ENCODE data around the gene SLC17A7. TPM values are rescaled to one million over a fixed set of nuclear protein-coding genes. Genes with fewer than 3 reads are reported as not detected.
"Not testable (repeated sequence)": the region's sequence is repeated elsewhere in the genome, so short reads cannot be mapped to it uniquely, and the experiment has no call there.

Gene SLC17A7
- total and polyA plus RNA-seq, 2 donors (not counting 1 experiment from before 2014, with no cell fraction given) = 0.60 to 0.89 TPM

DNA sequence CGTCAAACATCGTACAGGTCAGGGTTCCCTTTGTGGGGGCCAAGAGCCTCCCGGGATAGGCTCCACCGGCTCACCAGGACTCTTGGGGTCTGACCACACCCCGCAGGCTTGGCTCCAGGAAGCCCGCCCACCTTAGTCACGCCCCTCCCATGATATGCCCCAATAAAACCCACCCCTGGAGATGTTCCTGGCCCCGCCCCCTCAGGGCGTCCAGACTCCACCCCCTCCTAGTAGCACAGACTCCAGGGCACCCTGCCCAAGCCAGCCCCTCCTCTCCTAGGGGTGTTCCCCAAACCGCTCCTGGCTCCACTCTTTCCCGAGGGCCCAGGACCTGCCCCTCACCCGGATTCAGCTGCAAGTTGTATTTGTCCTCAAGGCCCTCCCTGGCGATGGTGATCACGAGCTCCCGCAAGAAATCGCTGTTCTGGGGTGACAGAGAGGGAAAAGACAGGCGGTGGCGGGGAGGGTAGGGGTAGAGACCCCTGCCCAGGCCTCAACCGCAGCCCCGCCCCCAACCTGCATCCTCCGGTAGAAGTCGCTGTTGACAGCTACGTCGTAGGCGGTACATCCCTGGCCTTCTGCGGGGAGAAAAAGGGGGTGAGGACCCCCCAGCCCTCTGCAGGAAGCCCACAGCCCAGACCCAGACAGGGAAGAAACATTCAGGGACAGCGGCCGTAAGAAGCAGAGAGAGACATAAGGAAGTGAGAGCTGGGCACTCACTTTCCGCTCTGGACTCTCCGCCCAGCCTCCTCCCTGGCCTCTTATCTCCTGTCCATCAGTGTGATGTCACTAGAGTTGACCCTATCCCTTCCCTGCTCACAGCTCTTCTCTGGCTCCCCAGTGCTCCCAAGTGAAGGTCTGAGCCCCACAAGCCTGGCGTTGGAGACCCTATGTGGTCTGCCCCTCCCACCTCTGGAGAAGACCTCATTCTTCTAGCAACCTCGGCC is 6.4 kb upstream of the SLC17A7 start:
- H4K20me1 ChIP-seq (ENCODE audit: control insufficient read depth, insufficient read depth, low read length, poor library complexity, severe bottlenecking) = peaks cover 21% of the 10 kb centered on the region
- no peak overlapping the region for H3K9ac ChIP-seq (ENCODE audit: low read length)
- no peak for TF ChIP-seq EZH2 (IDR thresholded peaks at IDR 0.05; ENCODE audit: borderline replicate concordance, insufficient read depth, low read depth, low read length, poor library complexity, severe bottlenecking)
- ChIA-PET CTCF (interaction anchor here (0.6 to 0.7 kb wide), 3 partner anchors 22 to 156 kb away, joined by 3 to 4 read pairs (median 4); no protein-coding TSS in a partner anchor), POLR2A (interaction anchor here (0.6 to 1.2 kb wide), 2 partner anchors 104 to 107 kb away, joined by 3 to 12 read pairs; no protein-coding TSS in a partner anchor)
- no peaks in the 10 kb centered on the region for H3K27me3 ChIP-seq (replicated peaks in 1 of 4; ENCODE audit: control extremely low read depth in 1 of 4, control insufficient read depth in 3 of 4, insufficient read depth in 4 of 4, low read length in 3 of 4)
- peaks cover 0 to 37% of the 10 kb centered on the region in 2 experiments for H3K36me3 ChIP-seq (replicated peaks in 1 of 2; ENCODE audit: control extremely low read depth in 1 of 2, control insufficient read depth in 1 of 2, extremely low read depth in 1 of 2, insufficient read depth in 2 of 2, low read length in 1 of 2)
- peaks cover 30% of the 10 kb centered on the region for H3K79me2 ChIP-seq (ENCODE audit: control insufficient read depth, insufficient read depth, low read length)
- ATAC-seq (ENCODE audit: low read depth) = no peak
- Mint-ChIP-seq H3K27me3 (no peaks in the 10 kb centered on the region), H3K4me1 (peaks cover 40% of the 10 kb centered on the region), H3K27ac (no peak overlapping the region), H3K9me3 (ENCODE audit: insufficient read depth) (no peaks in the 10 kb centered on the region), H3K4me3 (no peak overlapping the region)
- H3K4me1 ChIP-seq (ENCODE audit: control insufficient read depth in 2 of 2, insufficient read depth in 2 of 2, low read length in 2 of 2) = peaks cover 14 to 34% of the 10 kb centered on the region in 2 donors
- no peak overlapping the region for H3K4me3 ChIP-seq (ENCODE audit: control extremely low read depth in 1 of 5, extremely low read depth in 1 of 5, insufficient read depth in 1 of 5, low read depth in 2 of 5, low read length in 4 of 5)
- no peak for DNase-seq
- intact Hi-C loops (cut with micrococcal nuclease) = no loop called here
- H3K27ac ChIP-seq (ENCODE audit: low read length in 2 of 2) = no peak overlapping the region
- H2AFZ ChIP-seq (ENCODE audit: insufficient read depth, low read depth, low read length, poor library complexity, severe bottlenecking) = no peak overlapping the region
- H3K4me2 ChIP-seq (replicated peaks; ENCODE audit: low read depth, low read length, poor library complexity, severe bottlenecking) = no peak overlapping the region
- WGBS (ENCODE audit: insufficient coverage) = 94% methylated on average over 31 of the region's 32 CpGs
- H3K9me3 ChIP-seq (ENCODE audit: control extremely low read depth in 1 of 3, control insufficient read depth in 2 of 3, insufficient read depth in 1 of 3, low read length in 2 of 3) = no peaks in the 10 kb centered on the region

DNA sequence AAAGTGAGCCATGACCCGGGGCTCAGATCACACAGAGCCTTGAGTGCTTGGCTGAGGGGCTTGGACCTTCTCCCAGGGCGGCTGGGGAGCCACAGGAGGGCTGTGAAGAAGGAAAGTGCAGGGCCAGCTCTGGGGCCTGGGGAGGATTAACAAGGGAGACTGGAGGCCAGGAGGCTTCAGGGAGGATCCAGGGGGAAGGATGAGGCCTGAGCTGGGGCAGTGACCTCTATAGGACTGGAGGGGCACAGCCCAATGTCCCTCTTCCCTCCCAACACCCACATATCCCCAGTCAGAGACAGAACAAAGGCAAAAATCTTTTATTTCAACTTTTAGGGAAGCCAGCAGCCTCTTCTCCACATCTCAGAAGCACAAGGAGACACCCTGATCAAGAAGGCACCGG is 4.7 kb upstream of the SLC17A7 start:
- ATAC-seq (ENCODE audit: low read depth) = no peak
- peaks cover 21% of the 10 kb centered on the region for H4K20me1 ChIP-seq (ENCODE audit: control insufficient read depth, insufficient read depth, low read length, poor library complexity, severe bottlenecking)
- no peak overlapping the region for H3K4me3 ChIP-seq (ENCODE audit: control extremely low read depth in 1 of 5, extremely low read depth in 1 of 5, insufficient read depth in 1 of 5, low read depth in 2 of 5, low read length in 4 of 5)
- peaks cover 0 to 15% (median 12%) of the 10 kb centered on the region in 4 experiments for H3K27me3 ChIP-seq (replicated peaks in 1 of 4; ENCODE audit: control extremely low read depth in 1 of 4, control insufficient read depth in 3 of 4, insufficient read depth in 4 of 4, low read length in 3 of 4)
- Mint-ChIP-seq H3K9me3 (ENCODE audit: insufficient read depth) (no peaks in the 10 kb centered on the region), H3K4me3 (no peak overlapping the region), H3K27ac (peak overlapping the region; percentile 56), H3K4me1 (peaks cover 42% of the 10 kb centered on the region), H3K27me3 (peaks cover 12% of the 10 kb centered on the region)
- no peak for TF ChIP-seq EZH2 (IDR thresholded peaks at IDR 0.05; ENCODE audit: borderline replicate concordance, insufficient read depth, low read depth, low read length, poor library complexity, severe bottlenecking)
- TF ChIP-seq, protein P1, sequence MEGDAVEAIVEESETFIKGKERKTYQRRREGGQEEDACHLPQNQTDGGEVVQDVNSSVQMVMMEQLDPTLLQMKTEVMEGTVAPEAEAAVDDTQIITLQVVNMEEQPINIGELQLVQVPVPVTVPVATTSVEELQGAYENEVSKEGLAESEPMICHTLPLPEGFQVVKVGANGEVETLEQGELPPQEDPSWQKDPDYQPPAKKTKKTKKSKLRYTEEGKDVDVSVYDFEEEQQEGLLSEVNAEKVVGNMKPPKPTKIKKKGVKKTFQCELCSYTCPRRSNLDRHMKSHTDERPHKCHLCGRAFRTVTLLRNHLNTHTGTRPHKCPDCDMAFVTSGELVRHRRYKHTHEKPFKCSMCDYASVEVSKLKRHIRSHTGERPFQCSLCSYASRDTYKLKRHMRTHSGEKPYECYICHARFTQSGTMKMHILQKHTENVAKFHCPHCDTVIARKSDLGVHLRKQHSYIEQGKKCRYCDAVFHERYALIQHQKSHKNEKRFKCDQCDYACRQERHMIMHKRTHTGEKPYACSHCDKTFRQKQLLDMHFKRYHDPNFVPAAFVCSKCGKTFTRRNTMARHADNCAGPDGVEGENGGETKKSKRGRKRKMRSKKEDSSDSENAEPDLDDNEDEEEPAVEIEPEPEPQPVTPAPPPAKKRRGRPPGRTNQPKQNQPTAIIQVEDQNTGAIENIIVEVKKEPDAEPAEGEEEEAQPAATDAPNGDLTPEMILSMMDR (IDR thresholded peaks at IDR 0.05) = no peak
- peaks cover 24% of the 10 kb centered on the region for H3K79me2 ChIP-seq (ENCODE audit: control insufficient read depth, insufficient read depth, low read length)
- no peak overlapping the region for H3K27ac ChIP-seq (ENCODE audit: low read length in 2 of 2)
- H3K4me1 ChIP-seq (ENCODE audit: control insufficient read depth in 2 of 2, insufficient read depth in 2 of 2, low read length in 2 of 2) = peaks cover 21 to 40% of the 10 kb centered on the region in 2 donors
- peaks cover 0 to 37% of the 10 kb centered on the region in 2 experiments for H3K36me3 ChIP-seq (replicated peaks in 1 of 2; ENCODE audit: control extremely low read depth in 1 of 2, control insufficient read depth in 1 of 2, extremely low read depth in 1 of 2, insufficient read depth in 2 of 2, low read length in 1 of 2)
- no peak overlapping the region for H3K4me2 ChIP-seq (replicated peaks; ENCODE audit: low read depth, low read length, poor library complexity, severe bottlenecking)
- POLR2A ChIA-PET = interaction anchor here (0.6 to 1.6 kb wide), 4 partner anchors 23 to 331 kb away, joined by 3 to 7 read pairs (median 3); partner anchors contain the start of gene CD37
- DNase-seq = no peak
- H2AFZ ChIP-seq (ENCODE audit: insufficient read depth, low read depth, low read length, poor library complexity, severe bottlenecking) = no peak overlapping the region
- peaks cover 0 to 11% (median 0%) of the 10 kb centered on the region in 3 donors for H3K9me3 ChIP-seq (ENCODE audit: control extremely low read depth in 1 of 3, control insufficient read depth in 2 of 3, insufficient read depth in 1 of 3, low read length in 2 of 3)
- H3K9ac ChIP-seq (ENCODE audit: low read length) = no peak overlapping the region
- intact Hi-C loops (cut with micrococcal nuclease) = no loop called here
- WGBS (ENCODE audit: insufficient coverage) = 96% methylated on average over 2 of the region's 3 CpGs
- CTCF ChIA-PET = interaction anchor here (0.7 to 5.1 kb wide), 6 partner anchors 13 to 224 kb away, joined by 3 to 70 read pairs (median 4); partner anchors contain the start of gene FLT3LG

- H3K27me3 ChIP-seq (replicated peaks in 1 of 4; ENCODE audit: control extremely low read depth in 1 of 4, control insufficient read depth in 3 of 4, insufficient read depth in 4 of 4, low read length in 3 of 4) = peaks cover 0 to 33% (median 27%) of the 10 kb centered on the region in 4 experiments
- Mint-ChIP-seq H3K27me3 (peaks cover 30% of the 10 kb centered on the region), H3K27ac (peak overlapping the region; percentile 95), H3K4me3 (peak overlapping the region; percentile 93), H3K4me1 (peaks cover 37% of the 10 kb centered on the region)
- H3K79me2 ChIP-seq (ENCODE audit: control insufficient read depth, insufficient read depth, low read length); ATAC-seq (ENCODE audit: low read depth); H3K9me3 Mint-ChIP-seq (ENCODE audit: insufficient read depth); intact Hi-C loops (cut with micrococcal nuclease); DNase-seq: not testable (repeated sequence)
- H3K4me1 ChIP-seq (ENCODE audit: control insufficient read depth in 2 of 2, insufficient read depth in 2 of 2, low read length in 2 of 2) = peaks cover 18 to 31% of the 10 kb centered on the region in 2 donors
- peak overlapping the region; percentile 89 for H3K9ac ChIP-seq (ENCODE audit: low read length)
- ChIA-PET POLR2A (interaction anchor here (0.6 to 2.3 kb wide), 9 partner anchors 9 to 601 kb away, joined by 3 to 20 read pairs (median 5); partner anchors contain the start of gene CD37), CTCF (interaction anchor here (0.6 to 5.1 kb wide), 15 partner anchors 9 to 419 kb away, joined by 3 to 70 read pairs (median 4); partner anchors contain the start of gene FLT3LG)
- peak overlapping the region; percentile 65 to 72 for H3K27ac ChIP-seq (ENCODE audit: low read length in 2 of 2)
- H4K20me1 ChIP-seq (ENCODE audit: control insufficient read depth, insufficient read depth, low read length, poor library complexity, severe bottlenecking) = peaks cover 17% of the 10 kb centered on the region
- WGBS (ENCODE audit: insufficient coverage) = 90% methylated on average over 2 of the region's 5 CpGs
- peaks cover 0 to 33% of the 10 kb centered on the region in 2 experiments for H3K36me3 ChIP-seq (replicated peaks in 1 of 2; ENCODE audit: control extremely low read depth in 1 of 2, control insufficient read depth in 1 of 2, extremely low read depth in 1 of 2, insufficient read depth in 2 of 2, low read length in 1 of 2)
- peak overlapping the region in 1 of 5 experiments; percentile 77 for H3K4me3 ChIP-seq (ENCODE audit: control extremely low read depth in 1 of 5, extremely low read depth in 1 of 5, insufficient read depth in 1 of 5, low read depth in 2 of 5, low read length in 4 of 5)
- H2AFZ ChIP-seq (ENCODE audit: insufficient read depth, low read depth, low read length, poor library complexity, severe bottlenecking) = peak overlapping the region; percentile 97
- peak overlapping the region; percentile 99 for H3K4me2 ChIP-seq (replicated peaks; ENCODE audit: low read depth, low read length, poor library complexity, severe bottlenecking)
- H3K9me3 ChIP-seq (ENCODE audit: control extremely low read depth in 1 of 3, control insufficient read depth in 2 of 3, insufficient read depth in 1 of 3, low read length in 2 of 3) = peaks cover 0 to 14% (median 0%) of the 10 kb centered on the region in 3 donors
Measured at GRCh38 chr19:49444100-49444700, 2.9 kb upstream of the SLC17A7 start.
